AG09319 (cell line): Measurements from ENCODE around the gene ZDBF2.
"Not testable (repeated sequence)": the region's sequence is repeated elsewhere in the genome, so short reads cannot be mapped to it uniquely, and the experiment has no call there.

Source experiments
- DNase-seq: peaks from one replicate; pipeline ENCODE4 v3.0.0-alpha.2; 2010; ENCODE audit warnings: low read depth; ENCODE audit errors: extremely low read depth
- CTCF ChIP-seq: IDR thresholded peaks from 2 replicates; pipeline ENCODE4 v1.5.1; 2011; ENCODE audit warnings: low read depth, mild to moderate bottlenecking, inconsistent platforms, low read length, moderate library complexity

The ZDBF2 gene

GRCh38 chr2:206276169-206276942 is 1.9 kb downstream of the ZDBF2 start:
- TF ChIP-seq CTCF, result no peak
- DNase-seq, result no peak

- no peak for DNase-seq
These were observed 3.0 kb downstream of the ZDBF2 start for GRCh38 chr2:206277503-206277902.

GRCh38 chr2:206282746-206283145 is 8.3 kb downstream of the ZDBF2 start:
- TF ChIP-seq CTCF, result no peak
- no peak for DNase-seq

More at GRCh38 chr2:206277503-206277902, 3.0 kb downstream of the ZDBF2 start:
- no peak for TF ChIP-seq CTCF

GRCh38 chr2:206287197-206287596 is 12.7 kb downstream of the ZDBF2 start:
- DNase-seq, result no peak
- no peak for TF ChIP-seq CTCF

GRCh38 chr2:206289391-206289790 is 14.9 kb downstream of the ZDBF2 start:
- no peak for TF ChIP-seq CTCF
- DNase-seq, result no peak

GRCh38 chr2:206296128-206296527 is 21.7 kb downstream of the ZDBF2 start:
- no peak for DNase-seq
- no peak for TF ChIP-seq CTCF

GRCh38 chr2:206299608-206300007 is 25.1 kb downstream of the ZDBF2 start:
- not testable (repeated sequence) for DNase-seq
